GM10847 (cell line): ENCODE results near the gene XPR1.

Source experiments
- POLR2A ChIP-seq: IDR thresholded peaks from 2 replicates; pipeline ENCODE4 v1.6.1; 2011; ENCODE audit not compliant: insufficient read length; ENCODE audit errors: extremely low read depth

The XPR1 gene

DNA sequence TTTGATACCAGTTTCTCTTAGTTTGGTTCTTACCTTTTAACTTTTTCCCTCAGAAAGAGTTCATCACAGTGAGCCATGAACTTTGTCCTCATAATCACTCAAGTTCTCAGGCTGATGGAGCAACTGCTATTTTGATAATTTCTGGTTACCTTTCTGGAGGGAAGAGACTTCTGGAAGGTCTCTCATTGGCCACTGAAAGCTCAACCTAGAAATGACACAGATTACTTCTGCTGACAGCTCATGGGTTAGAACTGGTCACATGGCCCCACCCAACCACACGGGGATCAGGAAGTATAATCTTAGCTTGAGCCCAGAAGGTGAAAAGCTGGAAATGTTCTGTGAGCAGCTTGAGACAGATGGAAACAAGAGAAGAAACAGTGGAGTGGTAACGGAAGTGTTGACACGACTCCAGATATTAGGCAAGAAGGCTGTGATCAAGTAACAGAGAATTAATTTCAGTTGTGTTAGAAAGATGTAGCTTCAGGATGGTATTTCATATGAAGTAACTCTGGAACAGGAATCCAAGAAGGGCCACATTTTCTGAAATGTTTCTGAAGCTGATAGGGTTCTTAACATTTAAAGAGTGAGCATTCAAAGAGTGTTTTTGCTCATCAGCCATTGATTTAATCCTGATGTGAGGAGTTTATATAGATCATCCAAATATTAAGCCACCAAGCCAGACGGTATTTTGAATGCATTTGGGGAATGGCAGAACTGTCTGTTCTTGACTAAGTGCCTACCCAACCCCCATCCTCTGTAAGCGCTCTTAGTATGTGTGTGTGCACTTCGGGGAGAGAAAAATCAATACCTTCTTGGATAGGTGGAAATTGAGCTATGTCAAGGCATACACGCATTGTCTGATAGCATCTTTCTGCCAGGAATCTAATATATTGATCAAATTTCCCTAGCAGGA lies 21.9 kb upstream of the XPR1 start:
- TF ChIP-seq POLR2A: no peak

- no peak for TF ChIP-seq POLR2A
These were observed 21.2 kb upstream of the XPR1 start for GRCh38 chr1:180610556-180611015.

GRCh38 chr1:180611016-180611930 lies 20.5 kb upstream of the XPR1 start:
- no peak for TF ChIP-seq POLR2A

DNA sequence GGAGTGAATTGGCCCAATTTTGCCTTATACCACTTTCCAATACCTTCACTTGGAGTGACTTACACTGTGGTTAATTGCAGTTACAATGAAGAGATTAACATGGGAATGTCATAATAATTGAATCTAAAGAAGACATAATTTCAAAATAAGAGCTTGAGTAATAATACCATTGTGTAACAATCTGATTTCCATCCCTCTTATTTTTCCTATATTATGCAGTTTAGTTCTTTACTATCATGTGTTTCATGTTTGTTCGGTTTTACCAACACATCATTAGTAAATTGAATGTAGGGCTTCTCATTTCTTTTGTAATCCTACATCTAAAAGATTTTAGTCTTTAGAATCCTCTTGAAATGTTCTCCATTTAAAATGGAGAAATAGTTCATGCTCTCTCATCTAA lies 19.2 kb upstream of the XPR1 start:
- no peak for TF ChIP-seq POLR2A

- TF ChIP-seq POLR2A: no peak
These were observed 17.1 kb upstream of the XPR1 start for GRCh38 chr1:180614730-180615129.

DNA sequence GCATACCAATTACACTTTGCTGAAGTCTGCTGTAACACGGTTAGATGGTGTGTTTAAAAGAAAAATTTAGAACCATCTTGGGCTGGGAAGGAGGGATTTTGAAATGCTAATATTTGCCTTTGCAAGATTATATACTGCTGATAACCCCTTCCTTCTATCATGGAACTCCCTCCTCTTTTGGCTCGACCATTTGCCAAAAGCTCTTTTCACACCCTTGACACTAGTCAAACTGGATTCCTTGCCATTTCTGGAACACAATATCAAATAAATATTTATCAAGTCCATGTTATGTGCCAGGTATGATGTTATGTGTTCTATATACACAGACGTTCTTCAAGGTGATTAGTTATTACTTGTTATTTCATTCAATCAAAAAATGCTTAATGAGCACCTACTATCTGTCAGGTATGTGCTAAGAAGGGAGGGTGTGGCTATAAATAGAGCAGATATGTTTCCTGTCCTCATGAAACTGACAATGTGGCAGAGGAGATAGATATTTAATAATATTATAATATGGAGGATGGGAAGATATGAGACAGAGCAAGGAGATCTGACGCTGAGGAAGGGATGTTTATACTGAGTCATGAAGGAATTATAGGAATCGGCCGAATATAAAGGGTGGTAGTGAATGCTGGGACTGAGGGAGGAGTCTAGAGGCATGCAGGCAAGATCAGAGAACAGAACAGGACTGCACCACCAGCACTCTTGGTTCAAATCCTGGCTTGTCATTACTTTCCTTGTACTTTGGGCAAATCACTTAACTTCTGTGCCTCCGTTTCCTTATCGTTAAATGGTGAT lies 16.1 kb upstream of the XPR1 start:
- no peak for TF ChIP-seq POLR2A

- TF ChIP-seq POLR2A: no peak
These were observed 15.4 kb upstream of the XPR1 start for GRCh38 chr1:180616439-180616838.

- no peak for TF ChIP-seq POLR2A
These were observed 13.9 kb upstream of the XPR1 start for GRCh38 chr1:180617774-180618395.

DNA sequence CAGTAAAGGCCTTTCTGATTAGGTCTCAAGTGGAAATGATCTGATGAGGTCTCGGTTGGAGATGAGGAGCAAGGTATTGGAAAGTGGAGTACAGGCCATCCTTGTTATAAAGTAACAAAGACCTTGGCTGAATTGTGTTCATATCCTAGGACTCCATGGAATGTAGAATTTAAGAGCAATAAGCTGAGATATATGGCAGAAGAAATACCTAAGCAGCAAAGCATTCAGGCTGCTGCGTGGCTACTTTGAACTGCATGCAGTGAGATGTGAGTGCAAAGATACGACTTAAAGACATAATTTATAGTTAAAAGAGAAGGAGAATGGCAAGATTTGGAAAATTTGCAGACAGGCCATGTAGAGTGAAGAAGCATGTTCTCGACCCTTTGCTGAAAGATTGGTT lies 11.2 kb upstream of the XPR1 start:
- TF ChIP-seq POLR2A: no peak

GRCh38 chr1:180622658-180623508 lies 8.9 kb upstream of the XPR1 start:
- no peak for TF ChIP-seq POLR2A

GRCh38 chr1:180623579-180624347 lies 8.1 kb upstream of the XPR1 start:
- TF ChIP-seq POLR2A: no peak

DNA sequence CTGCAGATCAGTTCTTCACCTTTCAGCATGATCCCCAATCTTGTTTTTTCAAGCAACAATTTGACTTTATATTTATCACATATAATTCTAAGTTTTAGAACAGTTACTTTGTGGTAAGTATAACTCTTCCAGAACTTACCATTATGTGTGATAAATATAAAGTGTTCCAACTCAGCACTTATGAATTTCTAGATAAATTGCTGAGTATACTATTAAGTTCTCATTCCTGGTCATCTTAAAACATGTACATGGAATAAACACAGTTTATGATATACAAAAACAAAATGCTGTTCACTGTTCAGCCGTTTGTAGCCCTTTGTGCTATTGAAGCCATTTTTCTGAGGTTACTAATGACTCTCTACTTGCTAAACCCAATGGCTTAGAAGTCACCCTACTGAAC lies 5.1 kb upstream of the XPR1 start:
- no peak for TF ChIP-seq POLR2A

DNA sequence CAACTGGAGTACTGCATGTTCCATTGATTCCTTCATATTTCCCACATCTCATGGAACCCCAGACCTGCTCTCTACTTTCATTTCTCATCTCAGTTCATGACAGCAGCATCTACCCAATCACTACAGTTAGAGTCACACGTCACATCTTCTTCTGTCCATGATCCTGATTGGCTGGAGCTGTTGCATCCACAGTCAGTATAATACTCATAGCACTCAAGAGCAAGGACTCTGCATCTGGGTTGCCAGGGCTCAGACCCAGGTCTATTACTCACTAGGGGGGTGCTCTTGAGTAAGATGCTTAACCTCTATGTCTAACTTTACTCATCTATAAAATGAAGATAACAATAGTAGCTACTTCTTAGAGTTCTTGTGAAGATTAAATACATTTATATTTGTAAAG lies 4.4 kb upstream of the XPR1 start:
- no peak for TF ChIP-seq POLR2A
